ENCODE measurements around the gene ARHGAP21. TPM values are rescaled to one million over a fixed set of nuclear protein-coding genes. Genes with fewer than 3 reads are reported as not detected.

Gene ARHGAP21
- polyA plus RNA-seq, 3 donors: 11.4 to 44.0 (median 35.1) TPM

DNA sequence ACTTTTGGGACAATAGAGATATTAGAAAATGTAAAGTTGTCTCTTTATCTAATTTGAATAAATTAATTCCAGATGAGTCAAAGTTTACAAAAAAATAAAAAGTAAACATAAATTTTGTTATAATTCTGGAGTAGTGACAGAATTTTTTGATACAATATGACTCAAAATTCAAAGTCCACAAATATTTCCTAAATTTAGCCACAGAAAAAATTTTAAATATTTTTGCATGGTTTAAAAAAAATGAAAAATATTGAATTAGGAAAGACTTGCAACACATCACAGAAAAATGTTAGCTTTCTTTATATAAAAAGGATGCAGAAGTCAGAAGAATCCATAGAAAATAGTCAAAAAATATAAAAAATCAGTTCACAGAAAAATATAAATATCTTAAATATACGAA is 117.7 kb downstream of the ARHGAP21 start:
- no peak overlapping the region for H3K27ac ChIP-seq (ENCODE audit: low read depth, low read length)
- WGBS, 3 donors: 89 to 95% (median 93%) methylated on average over 1 of the region's 1 CpG

DNA sequence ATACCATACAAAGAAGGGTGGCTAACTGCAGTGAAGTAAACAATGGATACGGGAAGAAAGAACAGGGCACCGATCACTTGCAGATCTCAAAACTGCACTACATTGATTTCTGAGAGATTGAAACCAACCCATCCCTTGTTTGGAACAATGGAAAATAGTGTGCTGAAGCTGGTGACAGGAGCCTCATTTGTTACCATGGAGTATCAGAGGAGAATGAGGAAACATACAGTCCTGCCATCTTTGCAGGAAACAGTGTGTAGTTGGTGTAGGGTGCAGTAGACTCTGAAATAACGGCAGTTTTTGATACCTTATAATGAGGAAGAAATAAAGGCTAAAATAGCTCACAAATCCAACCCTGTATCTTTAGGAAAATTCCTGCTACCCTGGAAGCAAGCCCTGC is 118.5 kb downstream of the ARHGAP21 start:
- H3K27ac ChIP-seq (ENCODE audit: low read depth, low read length): no peak overlapping the region
- 86 to 91% (median 88%) methylated on average over 3 of the region's 3 CpGs for WGBS, 3 donors

DNA sequence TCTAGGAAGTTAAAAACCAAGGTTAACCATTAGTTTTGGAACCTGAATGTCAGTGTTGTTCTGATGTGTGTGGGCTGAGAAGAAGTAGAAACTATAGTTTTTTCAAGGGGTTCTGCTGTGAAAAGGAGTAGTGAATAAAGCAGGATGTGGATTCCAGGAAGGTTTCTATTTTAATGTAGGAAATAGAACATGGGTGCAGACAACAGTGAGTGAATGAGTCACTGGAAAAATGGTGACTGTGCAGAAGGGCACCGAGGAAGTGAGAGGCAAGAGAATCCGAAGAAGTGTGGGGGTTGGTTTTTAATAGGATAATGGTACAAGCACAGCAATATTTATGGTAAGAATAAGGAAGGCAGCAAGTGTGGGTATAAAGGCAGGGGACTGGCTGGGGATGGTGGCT is 120.4 kb downstream of the ARHGAP21 start:
- WGBS, 3 donors: 67 to 96% (median 67%) methylated on average over 2 of the region's 2 CpGs
- H3K27ac ChIP-seq (ENCODE audit: low read depth, low read length): no peak overlapping the region

- no peak overlapping the region for H3K27ac ChIP-seq (ENCODE audit: low read depth, low read length)
- 94 to 95% (median 94%) methylated on average over 3 of the region's 3 CpGs for WGBS, 3 donors
Observed at GRCh38 chr10:24597961-24598360, 125.7 kb downstream of the ARHGAP21 start.

DNA sequence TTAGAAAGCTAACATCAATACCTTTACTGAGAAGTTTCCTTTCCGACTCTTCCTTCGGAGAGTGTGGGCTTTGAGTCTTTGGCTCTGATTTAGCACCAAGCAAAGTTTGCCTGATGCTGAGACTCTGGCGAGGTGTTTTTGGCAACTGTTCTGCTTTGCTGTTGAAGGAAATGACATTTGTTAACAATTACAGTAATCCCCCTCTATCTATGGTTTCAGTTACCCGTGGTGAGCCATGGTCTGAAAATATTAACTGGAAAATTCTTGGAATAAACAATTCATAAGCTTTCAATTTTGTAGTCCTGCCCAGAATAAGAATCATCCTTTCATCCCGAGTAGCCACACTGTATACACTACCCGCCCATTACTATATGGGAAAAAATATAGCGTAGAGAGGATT is 126.3 kb downstream of the ARHGAP21 start:
- 91 to 95% (median 94%) methylated on average over 7 of the region's 7 CpGs for WGBS, 3 donors
- no peak overlapping the region for H3K27ac ChIP-seq (ENCODE audit: low read depth, low read length)

DNA sequence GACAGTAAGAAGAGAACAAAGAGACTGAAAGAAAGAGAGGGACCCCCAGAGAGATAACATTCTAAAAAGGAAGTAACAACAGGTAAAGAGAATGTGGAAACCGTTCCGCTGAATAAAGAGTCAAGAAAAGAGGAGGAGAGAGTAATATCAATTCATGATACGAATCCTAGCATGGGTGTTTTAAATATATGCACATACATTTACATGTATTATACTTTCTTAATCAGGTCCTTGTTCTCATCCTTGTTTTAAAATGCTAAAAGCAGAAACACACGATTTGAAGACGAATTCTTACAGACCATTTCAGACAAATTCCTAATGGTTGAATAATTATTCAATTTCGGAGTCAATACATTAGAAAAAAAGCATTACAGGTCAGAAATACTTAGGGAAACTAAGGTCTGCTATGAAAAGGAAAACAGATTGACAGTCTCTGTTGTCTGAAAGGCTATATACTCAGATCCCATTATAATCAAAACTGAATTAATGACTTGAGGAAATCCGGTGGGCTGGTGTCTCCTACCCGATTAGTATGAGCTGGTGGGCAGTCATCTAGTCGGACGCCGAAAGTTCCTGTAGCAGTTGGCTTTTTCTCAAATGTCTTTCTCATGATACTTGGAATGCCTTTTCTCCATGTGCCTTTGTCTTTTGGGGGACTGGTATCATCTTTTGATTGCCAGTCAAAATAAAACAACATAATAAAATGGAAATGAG is 127.3 kb downstream of the ARHGAP21 start:
- 93 to 96% (median 95%) methylated on average over 11 of the region's 11 CpGs for WGBS, 3 donors
- H3K27ac ChIP-seq (ENCODE audit: low read depth, low read length): no peak overlapping the region

DNA sequence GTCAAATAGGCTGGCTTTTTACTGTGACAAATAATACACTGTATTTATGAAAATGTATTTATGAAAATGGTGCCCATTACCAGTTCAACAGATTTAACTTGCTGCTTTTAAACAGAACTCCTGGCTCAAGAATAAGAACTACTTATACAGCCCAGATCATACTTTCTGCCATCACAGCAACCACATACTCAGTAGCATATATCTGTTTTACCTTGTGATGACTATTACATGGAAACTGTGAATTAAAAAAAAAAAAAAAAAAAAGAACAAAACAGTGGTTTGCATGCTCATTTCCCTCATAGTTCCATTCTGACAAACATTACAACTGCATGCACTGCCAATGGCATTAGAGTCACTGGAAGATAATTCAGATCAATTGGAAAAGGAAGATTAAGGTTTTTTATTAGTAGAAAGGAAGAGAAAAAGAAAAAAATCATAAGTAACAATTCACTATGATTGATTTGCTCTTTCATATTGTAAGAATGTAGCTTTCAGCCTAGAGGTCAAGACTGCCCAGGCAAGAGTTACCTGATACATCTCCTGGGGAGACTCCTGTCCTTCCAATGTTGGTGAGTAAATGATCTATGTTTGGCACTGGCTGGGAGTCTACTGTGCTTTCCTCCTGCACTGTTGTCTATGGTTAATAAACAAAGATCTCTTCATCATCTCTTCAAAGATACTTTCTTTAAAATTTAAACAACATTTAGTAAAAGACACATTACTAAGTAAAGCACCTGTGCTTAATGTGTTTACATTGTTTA is 132.8 kb downstream of the ARHGAP21 start:
- H3K27ac ChIP-seq (ENCODE audit: low read depth, low read length): no peak overlapping the region

GRCh38 chr10:24589265-24589664 is 134.4 kb downstream of the ARHGAP21 start:
- 90 to 93% (median 91%) methylated on average over 2 of the region's 2 CpGs for WGBS, 3 donors

DNA sequence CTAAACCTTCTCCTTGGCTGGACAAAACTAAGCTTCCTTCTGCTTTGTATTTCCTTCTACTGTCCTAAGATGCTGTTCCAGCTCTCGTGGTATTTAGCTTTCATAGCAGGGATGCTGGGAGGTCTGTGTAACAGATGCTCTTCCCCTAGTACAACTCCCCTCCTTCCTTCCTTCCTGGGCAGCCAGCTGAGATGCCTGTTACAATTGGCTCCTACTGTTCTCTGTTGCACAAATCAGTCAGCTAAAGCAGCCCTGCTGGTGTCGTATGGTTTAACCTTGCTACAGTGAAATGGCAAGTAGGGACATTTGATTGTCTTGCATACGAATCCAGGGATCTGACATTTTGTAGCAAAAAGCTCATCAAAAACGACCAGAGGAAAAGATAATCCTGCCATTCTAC is 143.8 kb downstream of the ARHGAP21 start:
- WGBS, 3 donors: 58 to 75% (median 62%) methylated on average over 4 of the region's 4 CpGs
- no peak overlapping the region for H3K27ac ChIP-seq (ENCODE audit: low read depth, low read length)

More at GRCh38 chr10:24589265-24589664, 134.4 kb downstream of the ARHGAP21 start:
- no peak overlapping the region for H3K27ac ChIP-seq (ENCODE audit: low read depth, low read length)

GRCh38 chr10:24579448-24579847 is 144.2 kb downstream of the ARHGAP21 start:
- 96 to 98% (median 97%) methylated on average over 1 of the region's 1 CpG for WGBS, 3 donors
- H3K27ac ChIP-seq (ENCODE audit: low read depth, low read length): no peak overlapping the region

GRCh38 chr10:24575481-24576002 is 148.1 kb downstream of the ARHGAP21 start:
- no peak overlapping the region for H3K27ac ChIP-seq (ENCODE audit: low read depth, low read length)
- WGBS, 3 donors: 73 to 81% (median 79%) methylated on average over 10 of the region's 10 CpGs

DNA sequence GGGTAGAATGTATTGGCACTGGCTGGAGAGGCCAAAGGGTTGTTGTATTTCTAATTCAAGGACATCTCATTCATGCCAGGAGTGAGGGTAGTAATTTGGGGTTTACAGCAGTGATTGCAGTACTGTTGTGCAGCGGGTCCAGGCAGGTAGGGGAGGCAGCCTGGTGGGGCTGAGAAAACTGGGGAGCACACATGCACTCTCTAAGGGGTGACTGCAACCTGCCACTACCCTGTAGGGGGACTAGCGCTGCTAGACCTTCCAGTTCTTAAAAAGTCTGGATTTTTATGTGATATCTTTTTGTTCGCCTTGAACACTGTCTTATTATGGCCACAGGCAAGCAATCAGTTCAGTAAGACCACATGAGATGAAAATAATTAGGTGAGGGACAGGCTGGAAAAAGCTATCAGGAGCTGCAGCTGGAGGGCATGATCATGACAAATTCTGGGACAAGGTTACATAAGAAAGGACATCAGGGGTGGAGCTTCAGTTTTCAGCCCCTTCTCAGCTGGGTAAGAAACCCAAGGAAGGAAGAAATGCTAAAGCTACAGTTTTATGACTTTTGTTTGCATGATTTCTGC is 149.0 kb downstream of the ARHGAP21 start:
- WGBS, 3 donors: 76 to 89% (median 87%) methylated on average over 3 of the region's 3 CpGs
- H3K27ac ChIP-seq (ENCODE audit: low read depth, low read length): no peak overlapping the region

- no peak overlapping the region for H3K27ac ChIP-seq (ENCODE audit: low read depth, low read length)
- WGBS, 3 donors: 85 to 89% (median 88%) methylated on average over 9 of the region's 9 CpGs
Observed at GRCh38 chr10:24574161-24574560, 149.5 kb downstream of the ARHGAP21 start.

GRCh38 chr10:24571870-24572450 is 151.7 kb downstream of the ARHGAP21 start:
- H3K27ac ChIP-seq (ENCODE audit: low read depth, low read length): no peak overlapping the region
- 62 to 65% (median 63%) methylated on average over 7 of the region's 7 CpGs for WGBS, 3 donors

DNA sequence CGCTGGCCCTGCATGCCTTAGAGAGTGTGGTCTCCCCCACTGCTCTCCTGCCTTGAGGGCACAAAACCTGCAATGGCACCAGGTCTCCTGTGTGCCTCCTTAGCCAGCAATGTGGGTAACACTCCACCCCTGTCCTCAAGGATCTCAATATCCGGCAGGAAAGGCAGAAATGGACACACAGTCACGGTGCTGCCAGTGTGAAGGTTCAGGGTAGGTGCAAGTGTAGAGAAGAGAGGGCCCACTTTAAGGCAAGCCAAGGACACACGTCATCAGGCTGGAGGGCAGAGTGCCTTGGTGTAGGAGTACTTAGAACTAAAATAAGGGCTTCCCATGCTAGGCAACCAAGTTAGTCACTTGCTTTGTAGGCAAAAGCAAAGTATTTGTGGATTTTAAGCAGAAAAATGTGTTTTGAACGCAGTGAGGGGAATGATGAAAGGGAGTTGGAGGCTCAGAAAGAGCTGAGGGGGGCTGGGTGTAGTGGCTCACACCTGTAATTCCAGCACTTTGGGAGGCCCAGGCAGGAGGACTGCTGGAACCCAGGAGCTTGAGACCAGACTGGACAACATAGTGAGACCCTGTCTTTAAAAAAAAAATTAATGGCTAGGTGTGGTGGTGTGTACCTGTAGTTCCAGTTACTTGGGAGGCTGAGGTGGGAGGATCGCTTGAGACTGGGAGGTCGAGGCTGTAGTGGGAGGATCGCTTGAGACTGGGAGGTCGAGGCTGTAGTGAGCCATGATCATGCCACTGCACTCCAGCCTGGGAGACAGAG is 152.8 kb downstream of the ARHGAP21 start:
- H3K27ac ChIP-seq (ENCODE audit: low read depth, low read length): no peak overlapping the region
- WGBS, 3 donors: 92 to 98% (median 92%) methylated on average over 9 of the region's 9 CpGs

- H3K27ac ChIP-seq (ENCODE audit: low read depth, low read length): no peak overlapping the region
- 81 to 84% (median 84%) methylated on average over 11 to 12 of the region's 12 CpGs for WGBS, 3 donors
Observed at GRCh38 chr10:24569828-24570657, 153.6 kb downstream of the ARHGAP21 start.

DNA sequence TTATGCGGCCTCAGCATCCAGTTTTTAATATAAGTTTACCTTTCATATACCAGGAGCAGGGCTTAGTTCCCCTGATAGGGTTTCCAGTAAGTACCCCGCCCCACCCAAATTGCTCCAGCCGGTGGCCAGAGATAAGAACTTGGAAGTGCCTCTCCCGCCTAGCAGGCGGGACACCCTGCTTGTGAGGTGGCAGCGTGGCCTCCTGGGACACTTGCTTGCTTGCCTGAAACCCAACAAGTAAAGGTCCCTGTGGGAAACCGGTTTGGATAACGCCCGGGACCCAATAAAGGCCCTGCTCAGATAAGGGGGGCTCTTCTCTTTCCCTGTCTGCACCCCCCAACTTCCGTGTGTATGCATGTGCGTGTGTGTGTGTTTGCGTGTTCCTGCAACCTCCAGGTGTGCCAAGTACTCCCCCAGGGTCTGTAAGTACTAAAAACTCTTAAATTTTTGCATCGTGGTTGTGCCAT is 154.3 kb downstream of the ARHGAP21 start:
- H3K27ac ChIP-seq (ENCODE audit: low read depth, low read length): no peak overlapping the region
- WGBS, 3 donors: 87 to 90% (median 90%) methylated on average over 13 of the region's 13 CpGs
